Measurements from ENCODE around the gene KCNA2. TPM values are rescaled to one million over a fixed set of nuclear protein-coding genes. Genes with fewer than 3 reads are reported as not detected.

KCNA2 gene
- total RNA-seq, 1 experiment from 2014 or later: 0.11 TPM

GRCh38 chr1:110555807-110556470 lies 50.2 kb downstream of the KCNA2 start:
- no peaks in the 10 kb centered on the region for H3K27me3 ChIP-seq (replicated peaks; ENCODE audit: control insufficient read depth, insufficient read depth, low read length)
- H3K4me1 ChIP-seq: no peaks in the 10 kb centered on the region
- ChIA-PET POLR2A (no interaction called here), CTCF (interaction anchor here (0.6 kb wide), 2 partner anchors 17 to 209 kb away, joined by 3 to 5 read pairs; no protein-coding TSS in a partner anchor)
- Mint-ChIP-seq H3K27ac (ENCODE audit: unreplicated experiment) (no peak overlapping the region), H3K4me3 (ENCODE audit: unreplicated experiment) (no peak overlapping the region), H3K27me3 (ENCODE audit: insufficient read depth, unreplicated experiment) (peaks cover 26% of the 10 kb centered on the region), H3K4me1 (ENCODE audit: low read depth, unreplicated experiment) (no peaks in the 10 kb centered on the region), H3K9me3 (ENCODE audit: unreplicated experiment) (no peaks in the 10 kb centered on the region), H3K36me3 (ENCODE audit: insufficient read depth, unreplicated experiment) (no peaks in the 10 kb centered on the region)
- intact Hi-C loops (cut with micrococcal nuclease; ENCODE audit: unreplicated experiment): no loop called here
- no peaks in the 10 kb centered on the region for H3K36me3 ChIP-seq (ENCODE audit: control insufficient read depth, insufficient read depth, low read length)
- TF ChIP-seq CTCF (IDR thresholded peaks at IDR 0.05; ENCODE audit: insufficient read depth in 1 of 2, low read depth in 1 of 2, low read length in 1 of 2, severe bottlenecking in 1 of 2, unreplicated experiment in 1 of 2): no peak
- H3K9me3 ChIP-seq: no peaks in the 10 kb centered on the region
- H3K4me3 ChIP-seq (ENCODE audit: low read depth, low read length): no peak overlapping the region
- no TSS peak for BruUV-seq (replicated peaks)
- DNase-seq: no peak

GRCh38 chr1:110554871-110555801 lies 51.0 kb downstream of the KCNA2 start:
- Mint-ChIP-seq H3K4me3 (ENCODE audit: unreplicated experiment) (no peak overlapping the region), H3K27ac (ENCODE audit: unreplicated experiment) (no peak overlapping the region), H3K4me1 (ENCODE audit: low read depth, unreplicated experiment) (no peaks in the 10 kb centered on the region), H3K27me3 (ENCODE audit: insufficient read depth, unreplicated experiment) (peaks cover 30% of the 10 kb centered on the region), H3K9me3 (ENCODE audit: unreplicated experiment) (no peaks in the 10 kb centered on the region), H3K36me3 (ENCODE audit: insufficient read depth, unreplicated experiment) (no peaks in the 10 kb centered on the region)
- DNase-seq: no peak
- no peaks in the 10 kb centered on the region for H3K27me3 ChIP-seq (replicated peaks; ENCODE audit: control insufficient read depth, insufficient read depth, low read length)
- no peaks in the 10 kb centered on the region for H3K9me3 ChIP-seq
- no peak for TF ChIP-seq CTCF (IDR thresholded peaks at IDR 0.05; ENCODE audit: insufficient read depth in 1 of 2, low read depth in 1 of 2, low read length in 1 of 2, severe bottlenecking in 1 of 2, unreplicated experiment in 1 of 2)
- intact Hi-C loops (cut with micrococcal nuclease; ENCODE audit: unreplicated experiment): no loop called here
- no peaks in the 10 kb centered on the region for H3K36me3 ChIP-seq (ENCODE audit: control insufficient read depth, insufficient read depth, low read length)
- CTCF ChIA-PET: interaction anchor here (0.6 kb wide), 1 partner anchor 210 kb away, joined by 3 read pairs; no protein-coding TSS in a partner anchor
- no TSS peak for BruUV-seq (replicated peaks)
- no peak overlapping the region for H3K4me3 ChIP-seq (ENCODE audit: low read depth, low read length)
- POLR2A ChIA-PET: no interaction called here
- H3K4me1 ChIP-seq: no peaks in the 10 kb centered on the region

GRCh38 chr1:110551278-110551809 lies 54.8 kb downstream of the KCNA2 start:
- H3K36me3 Mint-ChIP-seq (ENCODE audit: insufficient read depth, unreplicated experiment): no peaks in the 10 kb centered on the region
- POLR2A ChIA-PET: no interaction called here
- H3K27me3 ChIP-seq (replicated peaks; ENCODE audit: control insufficient read depth, insufficient read depth, low read length): no peaks in the 10 kb centered on the region
- no TSS peak for BruUV-seq (replicated peaks)
- H3K4me3 Mint-ChIP-seq (ENCODE audit: unreplicated experiment): no peak overlapping the region
- CTCF ChIA-PET: no interaction called here
- no peak overlapping the region for H3K4me3 ChIP-seq (ENCODE audit: low read depth, low read length)
- H3K9me3 ChIP-seq: no peaks in the 10 kb centered on the region
- intact Hi-C loops (cut with micrococcal nuclease; ENCODE audit: unreplicated experiment): no loop called here
- peaks cover 31% of the 10 kb centered on the region for H3K27me3 Mint-ChIP-seq (ENCODE audit: insufficient read depth, unreplicated experiment)
- H3K4me1 Mint-ChIP-seq (ENCODE audit: low read depth, unreplicated experiment): no peaks in the 10 kb centered on the region
- no peak for DNase-seq
- no peaks in the 10 kb centered on the region for H3K4me1 ChIP-seq
- no peak for TF ChIP-seq CTCF (IDR thresholded peaks at IDR 0.05; ENCODE audit: insufficient read depth in 1 of 2, low read depth in 1 of 2, low read length in 1 of 2, severe bottlenecking in 1 of 2, unreplicated experiment in 1 of 2)
- no peak overlapping the region for H3K27ac Mint-ChIP-seq (ENCODE audit: unreplicated experiment)
- no peaks in the 10 kb centered on the region for H3K9me3 Mint-ChIP-seq (ENCODE audit: unreplicated experiment)
- H3K36me3 ChIP-seq (ENCODE audit: control insufficient read depth, insufficient read depth, low read length): no peaks in the 10 kb centered on the region
